ENCODE data around the gene VSIR. TPM values are rescaled to one million over a fixed set of nuclear protein-coding genes. Genes with fewer than 3 reads are reported as not detected.

The VSIR gene
- total and polyA plus RNA-seq, 2 donors (not counting 1 experiment from before 2014, with no cell fraction given): 40.5 to 61.2 TPM

DNA sequence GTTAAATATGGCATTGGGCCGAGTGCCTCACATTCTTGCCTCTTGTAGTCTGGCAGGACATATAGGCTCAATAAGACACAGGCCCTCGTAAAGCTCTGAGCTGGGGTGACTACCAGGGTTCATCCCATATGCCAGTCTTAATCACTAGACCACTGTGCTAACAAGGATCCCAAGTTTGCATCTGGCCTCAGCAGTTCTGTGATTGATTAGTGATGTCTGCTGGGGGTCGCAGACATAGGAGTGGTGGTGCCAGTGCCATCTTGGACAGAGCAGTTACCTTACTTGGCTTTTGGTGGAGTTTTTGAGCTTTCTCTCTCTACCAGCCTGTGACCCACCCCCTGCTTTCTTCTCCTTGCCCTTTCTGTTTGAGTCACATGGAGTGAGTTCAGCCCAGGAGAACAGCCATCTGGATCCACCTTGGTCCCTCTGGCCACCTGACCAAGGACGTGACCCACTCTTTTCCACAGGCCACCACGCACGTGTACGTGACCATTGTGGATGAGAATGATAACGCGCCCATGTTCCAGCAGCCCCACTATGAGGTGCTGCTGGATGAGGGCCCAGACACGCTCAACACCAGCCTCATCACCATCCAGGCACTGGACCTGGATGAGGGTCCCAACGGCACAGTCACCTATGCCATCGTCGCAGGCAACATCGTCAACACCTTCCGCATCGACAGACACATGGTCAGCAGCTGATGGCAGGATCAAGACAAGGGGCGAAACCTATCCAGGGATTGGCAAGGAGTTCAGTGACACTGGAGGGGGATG, 4.1 kb upstream of the VSIR start:
- CTCF ChIA-PET: interaction anchor here (0.9 to 1.8 kb wide), 4 partner anchors 34 to 461 kb away, joined by 3 to 8 read pairs (median 4); no protein-coding TSS in a partner anchor
- Mint-ChIP-seq H3K4me3 (no peak overlapping the region), H3K27ac (no peak overlapping the region), H3K9me3 (ENCODE audit: insufficient read depth) (no peaks in the 10 kb centered on the region), H3K27me3 (no peaks in the 10 kb centered on the region), H3K4me1 (peaks cover 50% of the 10 kb centered on the region)
- Histone ChIP-seq H3K9me3 (ENCODE audit: control extremely low read depth in 1 of 3, control insufficient read depth in 2 of 3, insufficient read depth in 1 of 3, low read length in 2 of 3) (no peaks in the 10 kb centered on the region), H2AFZ (ENCODE audit: insufficient read depth, low read depth, low read length, poor library complexity, severe bottlenecking) (no peak overlapping the region), H3K36me3 (replicated peaks in 1 of 2; ENCODE audit: control extremely low read depth in 1 of 2, control insufficient read depth in 1 of 2, extremely low read depth in 1 of 2, insufficient read depth in 2 of 2, low read length in 1 of 2) (no peaks in the 10 kb centered on the region), H3K27me3 (replicated peaks in 1 of 4; ENCODE audit: control extremely low read depth in 1 of 4, control insufficient read depth in 3 of 4, insufficient read depth in 4 of 4, low read length in 3 of 4) (no peaks in the 10 kb centered on the region), H3K27ac (ENCODE audit: low read length in 2 of 2) (no peak overlapping the region), H4K20me1 (ENCODE audit: control insufficient read depth, insufficient read depth, low read length, poor library complexity, severe bottlenecking) (no peaks in the 10 kb centered on the region), H3K4me1 (ENCODE audit: control insufficient read depth in 2 of 2, insufficient read depth in 2 of 2, low read length in 2 of 2) (peaks cover 42 to 50% of the 10 kb centered on the region in 2 donors), H3K4me3 (ENCODE audit: control extremely low read depth in 1 of 5, extremely low read depth in 1 of 5, insufficient read depth in 1 of 5, low read depth in 2 of 5, low read length in 4 of 5) (no peak overlapping the region), H3K79me2 (ENCODE audit: control insufficient read depth, insufficient read depth, low read length) (peaks cover 49% of the 10 kb centered on the region), H3K9ac (ENCODE audit: low read length) (no peak overlapping the region), H3K4me2 (replicated peaks; ENCODE audit: low read depth, low read length, poor library complexity, severe bottlenecking) (peak overlapping the region; percentile 83)
- TF ChIP-seq CTCF (IDR thresholded peaks at IDR 0.05) (no peak), EZH2 (IDR thresholded peaks at IDR 0.05; ENCODE audit: borderline replicate concordance, insufficient read depth, low read depth, low read length, poor library complexity, severe bottlenecking) (no peak)
- ATAC-seq (ENCODE audit: low read depth) (no peak), DNase-seq (no peak)
- 92% methylated on average over 15 of the region's 17 CpGs for WGBS (ENCODE audit: insufficient coverage)
- POLR2A ChIA-PET: interaction anchor here (0.6 kb wide), 1 partner anchor 106 kb away, joined by 4 read pairs; no protein-coding TSS in a partner anchor
- intact Hi-C loops (cut with micrococcal nuclease): no loop called here

DNA sequence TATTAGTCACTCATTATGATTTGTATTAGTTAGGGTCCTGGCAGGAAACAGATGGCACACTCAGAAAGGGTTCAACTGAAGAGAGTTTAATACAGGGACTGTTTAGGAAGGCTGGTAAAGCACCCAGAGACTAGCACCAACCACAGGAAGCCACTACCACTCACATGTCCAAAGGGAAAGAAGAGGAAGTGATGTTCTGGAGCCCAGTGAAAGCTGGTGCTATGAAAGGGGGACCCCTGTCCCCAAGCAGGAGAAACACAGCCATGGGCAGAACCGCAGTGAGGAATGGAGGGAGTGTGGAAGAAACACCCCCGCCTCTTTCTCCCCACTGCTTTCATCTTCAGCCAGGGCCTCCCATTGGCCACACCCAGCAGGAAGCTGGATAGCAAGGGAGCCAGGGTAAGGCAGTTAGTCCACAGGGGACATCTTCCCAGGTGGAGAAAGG, 3.2 kb upstream of the VSIR start:
- CTCF ChIA-PET: interaction anchor here (0.8 to 1.8 kb wide), 9 partner anchors 10 to 460 kb away, joined by 3 to 8 read pairs (median 4); no protein-coding TSS in a partner anchor
- H4K20me1 ChIP-seq (ENCODE audit: control insufficient read depth, insufficient read depth, low read length, poor library complexity, severe bottlenecking): no peaks in the 10 kb centered on the region
- no peaks in the 10 kb centered on the region for H3K36me3 ChIP-seq (replicated peaks in 1 of 2; ENCODE audit: control extremely low read depth in 1 of 2, control insufficient read depth in 1 of 2, extremely low read depth in 1 of 2, insufficient read depth in 2 of 2, low read length in 1 of 2)
- H3K4me2 ChIP-seq (replicated peaks; ENCODE audit: low read depth, low read length, poor library complexity, severe bottlenecking): peak overlapping the region; percentile 83
- ATAC-seq (ENCODE audit: low read depth) (no peak), DNase-seq (peak; percentile 43)
- intact Hi-C loops (cut with micrococcal nuclease): no loop called here
- TF ChIP-seq EZH2 (IDR thresholded peaks at IDR 0.05; ENCODE audit: borderline replicate concordance, insufficient read depth, low read depth, low read length, poor library complexity, severe bottlenecking) (no peak), CTCF (IDR thresholded peaks at IDR 0.05) (no peak)
- WGBS (ENCODE audit: insufficient coverage): no CpG with 5 or more reads among the region's 2 CpGs
- peak overlapping the region; percentile 10 for H3K4me3 Mint-ChIP-seq
- no peak overlapping the region for H2AFZ ChIP-seq (ENCODE audit: insufficient read depth, low read depth, low read length, poor library complexity, severe bottlenecking)
- peaks cover 59% of the 10 kb centered on the region for H3K4me1 Mint-ChIP-seq
- H3K27ac ChIP-seq (ENCODE audit: low read length in 2 of 2): no peak overlapping the region
- no peak overlapping the region for H3K27ac Mint-ChIP-seq
- H3K4me3 ChIP-seq (ENCODE audit: control extremely low read depth in 1 of 5, extremely low read depth in 1 of 5, insufficient read depth in 1 of 5, low read depth in 2 of 5, low read length in 4 of 5): no peak overlapping the region
- POLR2A ChIA-PET: no interaction called here
- H3K27me3 ChIP-seq (replicated peaks in 1 of 4; ENCODE audit: control extremely low read depth in 1 of 4, control insufficient read depth in 3 of 4, insufficient read depth in 4 of 4, low read length in 3 of 4): no peaks in the 10 kb centered on the region
- no peaks in the 10 kb centered on the region for H3K27me3 Mint-ChIP-seq
- no peaks in the 10 kb centered on the region for H3K9me3 Mint-ChIP-seq (ENCODE audit: insufficient read depth)
- no peak overlapping the region for H3K9ac ChIP-seq (ENCODE audit: low read length)
- H3K4me1 ChIP-seq (ENCODE audit: control insufficient read depth in 2 of 2, insufficient read depth in 2 of 2, low read length in 2 of 2): peaks cover 51 to 59% of the 10 kb centered on the region in 2 donors
- H3K9me3 ChIP-seq (ENCODE audit: control extremely low read depth in 1 of 3, control insufficient read depth in 2 of 3, insufficient read depth in 1 of 3, low read length in 2 of 3): no peaks in the 10 kb centered on the region
- peaks cover 58% of the 10 kb centered on the region for H3K79me2 ChIP-seq (ENCODE audit: control insufficient read depth, insufficient read depth, low read length)
